H1 (cell line): ENCODE results near the gene SEMA3B.

Experiments
- CEBPB ChIP-seq: IDR thresholded peaks from 2 replicates; pipeline ENCODE4 v1.6.1; 2012; ENCODE audit warnings: low read depth, low read length
- CHD1 ChIP-seq: IDR thresholded peaks from 2 replicates; pipeline ENCODE4 v1.6.1; 2012; ENCODE audit warnings: low read depth, low read length, improper control_type of control experiment
- POLR2A ChIP-seq, 2 experiments: IDR thresholded peaks; 1 replicate in 1 of 2; 2 replicates in 1 of 2; pipeline ENCODE4 v1.6.1; 2011; ENCODE audit warnings: low read depth in 2 of 2, low read length in 2 of 2, mild to moderate bottlenecking in 2 of 2; ENCODE audit errors: control extremely low read depth in 1 of 2
- TF ChIP-seq, protein P1 (sequence below), 3 experiments: IDR thresholded peaks; 1 replicate in 2 of 3; 2 replicates in 1 of 3; pipeline versions ENCODE4 v1.5.1 to v1.6.1; 2011; ENCODE audit warnings: low read length in 3 of 3, mild to moderate bottlenecking in 3 of 3, inconsistent platforms in 2 of 3, low read depth in 1 of 3, moderate library complexity in 1 of 3; ENCODE audit not compliant: insufficient read depth in 1 of 3; ENCODE audit errors: control extremely low read depth in 1 of 3

GRCh38 chr3:50294089-50294488 lies 25.1 kb downstream of the SEMA3B start:
- TF ChIP-seq, protein P1, sequence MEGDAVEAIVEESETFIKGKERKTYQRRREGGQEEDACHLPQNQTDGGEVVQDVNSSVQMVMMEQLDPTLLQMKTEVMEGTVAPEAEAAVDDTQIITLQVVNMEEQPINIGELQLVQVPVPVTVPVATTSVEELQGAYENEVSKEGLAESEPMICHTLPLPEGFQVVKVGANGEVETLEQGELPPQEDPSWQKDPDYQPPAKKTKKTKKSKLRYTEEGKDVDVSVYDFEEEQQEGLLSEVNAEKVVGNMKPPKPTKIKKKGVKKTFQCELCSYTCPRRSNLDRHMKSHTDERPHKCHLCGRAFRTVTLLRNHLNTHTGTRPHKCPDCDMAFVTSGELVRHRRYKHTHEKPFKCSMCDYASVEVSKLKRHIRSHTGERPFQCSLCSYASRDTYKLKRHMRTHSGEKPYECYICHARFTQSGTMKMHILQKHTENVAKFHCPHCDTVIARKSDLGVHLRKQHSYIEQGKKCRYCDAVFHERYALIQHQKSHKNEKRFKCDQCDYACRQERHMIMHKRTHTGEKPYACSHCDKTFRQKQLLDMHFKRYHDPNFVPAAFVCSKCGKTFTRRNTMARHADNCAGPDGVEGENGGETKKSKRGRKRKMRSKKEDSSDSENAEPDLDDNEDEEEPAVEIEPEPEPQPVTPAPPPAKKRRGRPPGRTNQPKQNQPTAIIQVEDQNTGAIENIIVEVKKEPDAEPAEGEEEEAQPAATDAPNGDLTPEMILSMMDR (IDR thresholded peaks at IDR 0.05; ENCODE audit: control extremely low read depth in 1 of 3, insufficient read depth in 1 of 3, low read depth in 1 of 3, low read length in 3 of 3) = no peak
- TF ChIP-seq CHD1 = no peak
- no peak for TF ChIP-seq POLR2A (IDR thresholded peaks at IDR 0.05; ENCODE audit: control extremely low read depth in 1 of 2, low read depth in 2 of 2, low read length in 2 of 2)
- TF ChIP-seq CEBPB = no peak
